C4-2B (cell line): ENCODE measurements around the gene MAP2.

Experiments used
- ZFX ChIP-seq: fragments of 450-650 bp; IDR thresholded peaks from 2 replicates; pipeline ENCODE4 v1.6.1; 2017
- TF ChIP-seq, protein P1 (sequence below): fragments of 450-650 bp; conservative IDR thresholded peaks from 2 replicates; pipeline ENCODE4 v1.5.1; 2017; ENCODE audit warnings: mild to moderate bottlenecking

DNA sequence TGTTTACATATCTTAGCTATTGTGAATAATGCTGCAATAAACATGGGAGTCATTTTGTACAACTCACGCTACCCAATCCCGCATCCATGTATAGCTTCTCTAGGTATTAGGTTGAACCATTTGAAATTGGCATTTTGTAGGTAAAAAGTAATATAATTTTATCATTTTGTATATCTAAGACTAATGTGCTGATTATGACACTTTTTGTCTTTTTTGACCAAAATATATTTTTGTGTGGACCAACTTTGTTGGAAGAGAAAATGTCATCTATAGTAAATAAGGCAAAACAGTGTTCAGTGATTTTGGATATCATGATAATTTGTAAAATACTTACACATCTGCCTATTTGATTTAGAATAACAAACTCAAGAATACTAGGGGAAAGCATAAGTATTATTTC, 150.7 kb downstream of the MAP2 start:
- TF ChIP-seq, protein P1, sequence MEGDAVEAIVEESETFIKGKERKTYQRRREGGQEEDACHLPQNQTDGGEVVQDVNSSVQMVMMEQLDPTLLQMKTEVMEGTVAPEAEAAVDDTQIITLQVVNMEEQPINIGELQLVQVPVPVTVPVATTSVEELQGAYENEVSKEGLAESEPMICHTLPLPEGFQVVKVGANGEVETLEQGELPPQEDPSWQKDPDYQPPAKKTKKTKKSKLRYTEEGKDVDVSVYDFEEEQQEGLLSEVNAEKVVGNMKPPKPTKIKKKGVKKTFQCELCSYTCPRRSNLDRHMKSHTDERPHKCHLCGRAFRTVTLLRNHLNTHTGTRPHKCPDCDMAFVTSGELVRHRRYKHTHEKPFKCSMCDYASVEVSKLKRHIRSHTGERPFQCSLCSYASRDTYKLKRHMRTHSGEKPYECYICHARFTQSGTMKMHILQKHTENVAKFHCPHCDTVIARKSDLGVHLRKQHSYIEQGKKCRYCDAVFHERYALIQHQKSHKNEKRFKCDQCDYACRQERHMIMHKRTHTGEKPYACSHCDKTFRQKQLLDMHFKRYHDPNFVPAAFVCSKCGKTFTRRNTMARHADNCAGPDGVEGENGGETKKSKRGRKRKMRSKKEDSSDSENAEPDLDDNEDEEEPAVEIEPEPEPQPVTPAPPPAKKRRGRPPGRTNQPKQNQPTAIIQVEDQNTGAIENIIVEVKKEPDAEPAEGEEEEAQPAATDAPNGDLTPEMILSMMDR = no peak
- no peak for TF ChIP-seq ZFX
